Raji (cell line): ENCODE measurements around the gene TYROBP.
A peak's percentile ranks its signal among the peaks of the same experiment; 100 is the strongest.

Source experiments
- POLR2A ChIP-seq: IDR thresholded peaks from 2 replicates; pipeline ENCODE4 v1.6.1; 2011; ENCODE audit warnings: low read depth, low read length, control low read depth; ENCODE audit not compliant: insufficient read depth

The TYROBP gene

DNA sequence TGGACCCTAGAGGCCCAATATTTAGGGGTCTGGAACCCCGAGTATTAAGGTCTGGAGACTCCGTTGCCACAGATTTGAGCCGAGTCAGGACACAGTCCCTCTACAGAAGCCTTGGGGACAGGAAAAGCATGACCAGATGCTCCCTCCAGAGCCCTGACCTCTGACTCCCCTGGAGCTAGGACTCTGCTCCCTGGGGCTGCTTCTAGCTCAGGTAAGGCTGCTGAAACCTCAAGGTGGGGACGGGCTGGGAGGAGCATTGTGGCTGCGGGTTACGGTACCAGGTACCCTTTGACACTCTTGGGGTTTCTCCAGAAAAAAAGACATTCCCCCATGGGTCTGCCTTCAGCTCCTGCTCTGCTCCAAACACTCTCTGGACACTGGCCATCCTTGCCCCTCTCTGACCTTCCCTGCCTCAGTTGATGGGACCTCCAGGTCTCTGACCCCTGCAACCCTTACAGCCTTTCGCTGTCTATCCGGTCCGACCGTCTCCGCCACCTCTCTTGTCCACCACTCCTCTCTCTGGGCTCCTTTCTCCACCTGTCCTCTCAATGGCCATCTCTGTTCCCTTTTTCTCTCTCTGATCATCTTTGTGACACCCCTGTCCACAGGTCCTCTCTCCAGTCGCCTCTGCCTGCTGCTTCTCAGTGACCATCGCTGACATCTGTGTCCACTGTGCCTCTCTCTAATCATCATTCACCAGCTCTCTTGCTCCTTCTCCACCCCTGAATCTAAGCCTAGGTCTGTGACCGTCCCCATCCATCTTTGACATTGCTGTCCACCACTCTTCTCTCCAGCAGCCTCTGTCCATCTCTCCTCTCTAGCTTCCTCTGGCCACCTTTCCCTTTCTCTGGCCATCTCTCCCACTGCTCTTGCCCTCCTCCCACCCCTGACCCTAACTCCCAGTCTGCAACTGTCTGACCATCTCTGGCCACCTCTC, 29.5 kb upstream of the TYROBP start:
- no peak for TF ChIP-seq POLR2A

DNA sequence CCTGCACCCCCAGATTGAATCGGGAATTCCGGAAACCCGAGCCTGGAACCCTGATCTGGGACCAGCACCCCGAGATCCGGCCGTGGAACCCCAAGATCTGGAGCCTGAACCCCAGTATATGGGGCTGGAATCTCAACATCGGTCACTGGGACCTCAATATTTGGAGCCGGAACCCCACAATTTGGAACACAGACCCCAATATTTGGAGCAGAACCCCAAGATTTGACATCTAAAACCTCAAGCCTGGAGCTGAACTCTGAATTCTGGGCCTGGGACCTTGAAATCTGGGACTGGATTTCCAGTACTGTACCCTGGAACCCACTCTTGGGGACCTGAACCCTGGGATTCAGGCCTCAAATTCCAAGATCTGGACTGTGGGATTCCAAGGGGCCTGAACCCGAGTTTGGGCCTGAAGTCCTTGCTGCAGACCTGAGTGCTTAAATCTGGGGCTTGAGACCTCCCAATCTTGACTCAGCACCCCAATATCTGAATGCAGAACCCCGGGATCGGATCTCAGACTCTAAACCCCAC, 28.7 kb upstream of the TYROBP start:
- no peak for TF ChIP-seq POLR2A

DNA sequence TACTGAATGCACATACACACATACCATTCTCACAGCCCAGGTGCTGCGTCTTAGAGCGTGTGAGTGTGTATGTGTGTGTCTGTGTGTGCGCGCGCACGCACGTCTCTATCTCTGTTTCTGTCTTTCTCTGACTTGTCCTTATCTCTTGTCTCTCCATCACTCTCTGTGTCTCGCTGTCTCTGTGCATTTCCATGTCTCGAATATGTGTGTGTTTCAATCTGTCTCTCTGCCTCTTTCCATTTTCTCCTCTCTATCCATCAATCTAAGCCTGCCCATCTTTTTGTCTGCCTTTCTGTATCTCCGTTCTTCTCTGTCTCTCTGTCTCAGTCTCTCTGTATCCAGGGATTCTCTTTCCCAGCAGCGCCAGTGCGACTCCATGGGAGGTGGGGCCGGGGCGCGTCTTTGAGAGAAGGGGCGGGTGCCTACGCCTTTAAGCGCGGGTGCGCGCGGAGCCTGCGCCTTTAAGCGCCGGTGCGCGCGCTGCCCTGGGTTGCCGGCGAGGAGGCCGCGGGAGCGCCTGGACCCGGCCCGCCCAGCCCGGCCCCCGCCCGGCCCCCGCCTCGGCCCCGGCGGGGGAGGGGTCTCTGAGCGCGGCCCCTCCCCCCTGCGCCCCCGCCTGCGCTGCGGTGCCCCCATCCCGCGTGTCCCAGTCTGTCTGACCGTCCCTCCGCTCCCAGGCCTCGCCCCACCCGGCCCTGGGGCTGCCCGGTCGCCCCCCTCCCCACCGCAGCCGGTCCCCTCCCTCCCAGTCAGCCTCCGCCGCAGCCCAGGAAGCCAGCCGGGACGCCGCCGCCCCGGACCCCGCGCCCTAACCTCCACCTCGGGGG, 28.0 kb upstream of the TYROBP start, which contains the start of gene LRFN3:
TSS of gene LRFN3 (plus strand) at position 464 of the 827 bp plus-strand sequence. CDS start 3,052 bp downstream, outside the sequence.
- TF ChIP-seq POLR2A = no peak

DNA sequence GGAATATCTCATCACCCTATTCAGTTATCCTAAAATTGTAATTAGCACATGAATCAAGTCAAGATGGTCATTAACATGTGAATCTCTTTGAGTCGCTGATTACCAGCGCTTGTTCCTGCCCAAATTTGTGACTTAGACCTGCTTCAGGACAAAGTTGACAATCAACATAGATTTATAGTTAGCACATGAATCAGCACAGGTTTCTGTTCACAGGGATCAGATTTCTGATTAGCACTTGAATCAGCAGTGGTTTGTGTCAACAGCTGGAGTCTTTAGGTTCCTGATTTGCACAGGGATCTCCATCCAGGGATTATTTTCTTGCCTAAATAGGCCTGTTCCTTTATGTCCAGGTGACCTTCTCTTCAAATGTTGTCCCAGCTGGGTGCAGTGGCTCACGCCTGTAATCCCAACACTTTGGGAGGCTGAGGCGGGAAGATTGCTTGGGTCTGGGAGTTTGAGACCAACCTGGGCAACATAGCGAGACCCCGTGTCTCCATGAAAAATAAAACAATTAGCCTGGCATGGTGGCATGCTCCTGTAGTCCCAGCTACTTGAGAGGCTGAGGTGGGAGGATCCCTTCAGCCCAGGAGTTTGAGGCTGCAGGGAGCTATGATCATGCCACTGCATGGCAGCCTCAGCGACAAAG, 24.3 kb upstream of the TYROBP start:
- no peak for TF ChIP-seq POLR2A

DNA sequence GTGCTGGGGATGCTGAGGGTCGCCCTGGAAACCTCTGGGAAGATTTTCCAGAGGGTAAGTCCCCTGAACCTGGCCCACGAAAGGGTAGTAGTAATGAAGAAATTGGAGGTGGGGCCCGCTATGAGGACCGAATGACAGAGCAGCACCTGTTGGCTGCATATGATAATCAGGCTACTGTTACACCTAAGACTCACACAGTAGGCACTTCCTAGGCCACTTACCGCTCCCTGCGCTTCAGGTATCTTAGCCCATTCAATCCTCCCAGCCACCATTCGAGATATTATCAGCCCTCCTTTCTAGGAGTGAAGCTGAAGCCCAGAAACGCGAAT, 23.7 kb upstream of the TYROBP start:
- TF ChIP-seq POLR2A = no peak

DNA sequence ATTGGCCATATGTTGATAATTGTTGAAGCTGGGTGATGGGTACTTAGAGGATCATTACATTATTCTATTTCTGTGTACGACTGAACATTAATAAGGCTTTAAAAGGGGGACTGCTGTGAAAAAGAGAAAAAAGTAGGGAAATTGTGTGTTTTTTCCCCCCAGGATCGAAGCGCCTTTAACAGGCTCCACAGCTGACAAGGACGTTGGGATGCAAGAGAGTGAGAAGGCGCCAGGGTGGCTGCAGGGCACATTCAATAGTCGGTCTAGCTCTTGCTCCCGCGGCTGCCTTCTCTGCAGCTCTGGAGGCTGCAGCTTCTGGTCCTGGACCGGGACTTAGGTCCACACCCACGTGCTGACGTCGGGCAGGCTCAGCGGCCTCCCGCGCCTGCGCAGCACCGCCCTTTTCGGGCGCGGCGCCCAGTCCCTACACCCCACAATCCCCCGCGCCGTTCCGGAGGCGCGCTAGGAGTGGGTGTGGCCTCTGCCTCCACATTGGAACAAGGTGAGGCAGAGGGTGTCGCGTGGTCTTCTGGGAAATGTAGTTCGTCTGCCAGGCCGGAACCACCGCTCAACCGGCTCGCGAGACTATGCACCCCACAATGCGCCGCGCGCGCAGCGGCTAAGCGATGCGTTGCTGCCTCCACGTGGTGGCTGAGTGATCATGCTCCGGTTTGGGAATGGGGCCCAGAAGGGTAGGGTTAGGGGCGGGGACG, 23.2 kb upstream of the TYROBP start:
- TF ChIP-seq POLR2A = peak; percentile 100

DNA sequence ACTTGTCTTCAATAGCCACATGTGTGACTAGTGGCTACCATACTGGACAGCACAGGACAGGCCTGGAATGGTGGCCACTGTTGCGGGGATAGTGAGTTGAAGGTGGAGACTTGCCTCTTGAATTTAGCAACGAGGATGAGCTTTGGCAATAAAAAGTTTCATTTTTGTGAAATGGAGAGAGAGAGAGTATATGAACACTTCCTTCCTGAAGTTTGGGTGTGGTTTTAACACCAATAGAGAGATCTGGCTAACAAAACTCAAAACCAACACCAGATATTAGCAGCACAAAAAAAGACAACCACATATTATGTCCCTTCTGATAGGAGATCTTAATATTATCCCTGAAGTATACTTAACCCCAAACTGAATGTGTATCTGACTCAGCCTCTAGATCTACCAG, 21.8 kb upstream of the TYROBP start:
- TF ChIP-seq POLR2A = no peak

DNA sequence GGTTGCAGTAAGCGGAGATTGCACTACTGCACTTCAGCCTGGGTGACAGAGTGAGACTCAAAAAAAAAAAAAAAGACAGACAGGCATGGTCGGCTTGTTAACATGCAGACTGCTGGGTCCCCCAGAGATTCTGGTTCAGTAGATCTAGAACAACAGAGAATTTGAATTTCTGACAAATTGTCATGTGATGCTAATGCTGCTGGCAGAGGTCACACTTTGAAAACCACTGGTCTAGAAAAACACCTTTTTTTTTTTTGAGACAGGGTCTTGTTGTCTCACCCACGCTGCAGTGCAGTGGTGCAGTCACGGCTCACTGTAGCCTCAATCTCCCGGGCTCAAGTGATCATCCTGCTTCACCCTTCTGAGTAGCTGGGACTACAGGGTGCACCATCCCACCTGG, 20.4 kb upstream of the TYROBP start:
- no peak for TF ChIP-seq POLR2A

DNA sequence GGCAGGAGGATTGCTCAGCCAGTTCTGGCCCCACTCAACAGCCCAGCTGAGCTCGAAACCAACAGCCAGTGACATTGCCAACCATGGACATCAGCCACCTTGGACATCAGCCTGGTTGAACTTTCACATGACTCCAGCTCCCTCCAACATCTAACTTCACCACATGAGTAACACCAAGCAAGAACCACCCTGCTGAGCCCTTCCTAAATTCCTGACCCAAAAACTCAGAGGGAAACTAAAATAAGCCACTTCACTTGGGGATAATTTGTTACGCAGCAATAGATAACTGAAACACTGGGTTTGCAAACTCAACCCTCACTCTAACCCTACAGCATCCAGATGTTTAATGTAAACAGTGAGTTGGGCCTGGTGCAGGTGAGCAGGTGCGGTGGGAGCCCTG, 17.4 kb upstream of the TYROBP start:
- no peak for TF ChIP-seq POLR2A

DNA sequence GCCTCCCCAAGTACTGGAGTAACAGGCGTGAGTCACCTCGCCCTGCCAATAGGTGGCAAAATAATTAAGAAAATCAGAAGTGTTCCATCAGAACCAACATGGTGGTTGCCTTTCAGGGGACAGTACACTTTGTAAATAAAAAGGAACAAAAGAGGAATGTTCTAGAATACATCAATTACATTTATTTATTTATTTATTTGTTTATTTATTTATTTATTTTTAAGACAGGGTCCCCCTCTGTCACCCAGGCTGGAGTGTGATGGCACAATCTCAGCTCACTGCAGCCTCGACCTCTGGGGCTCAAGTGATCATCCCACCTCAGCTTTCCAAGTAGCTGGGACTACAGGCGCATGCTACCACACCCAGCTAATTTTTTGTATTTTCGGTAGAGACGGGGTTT, 12.9 kb upstream of the TYROBP start:
- no peak for TF ChIP-seq POLR2A

DNA sequence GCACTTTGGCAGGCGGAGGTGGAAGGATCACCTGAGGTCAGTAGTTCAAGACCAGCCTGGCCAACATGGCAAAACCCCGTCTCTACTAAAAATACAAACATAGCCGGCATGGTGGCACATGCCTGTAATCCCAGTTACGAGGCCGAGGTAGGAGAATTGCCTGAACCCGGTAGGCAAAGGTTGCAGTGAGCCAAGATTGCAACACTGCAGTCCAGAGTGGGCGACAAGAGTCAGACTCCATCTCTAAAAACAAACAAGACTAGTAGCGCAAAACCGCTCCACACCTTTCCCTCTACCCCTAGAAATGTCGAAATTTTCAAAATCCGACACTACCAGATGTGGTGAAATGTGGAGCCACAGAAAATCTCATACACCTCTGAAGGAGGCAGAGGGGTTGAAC, 11.2 kb upstream of the TYROBP start:
- no peak for TF ChIP-seq POLR2A

DNA sequence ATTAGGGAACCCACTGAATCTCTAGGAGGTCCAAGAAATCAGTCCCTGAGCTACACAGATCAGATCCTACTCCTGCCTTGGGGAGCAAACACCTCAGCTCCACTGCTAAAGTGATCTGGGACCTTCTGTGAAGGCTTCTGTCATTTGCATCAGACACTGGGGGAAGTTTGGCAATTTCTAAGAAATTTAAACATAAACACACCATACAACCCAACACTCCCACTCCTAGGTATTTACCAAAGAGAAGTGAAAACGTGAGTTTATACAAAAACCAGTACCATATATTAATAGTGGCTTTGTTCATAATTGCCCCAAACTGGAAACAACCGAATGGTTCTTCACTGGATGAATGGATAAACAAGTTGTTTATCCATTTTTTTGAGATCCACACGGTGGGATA, 7.3 kb upstream of the TYROBP start:
- TF ChIP-seq POLR2A = no peak

DNA sequence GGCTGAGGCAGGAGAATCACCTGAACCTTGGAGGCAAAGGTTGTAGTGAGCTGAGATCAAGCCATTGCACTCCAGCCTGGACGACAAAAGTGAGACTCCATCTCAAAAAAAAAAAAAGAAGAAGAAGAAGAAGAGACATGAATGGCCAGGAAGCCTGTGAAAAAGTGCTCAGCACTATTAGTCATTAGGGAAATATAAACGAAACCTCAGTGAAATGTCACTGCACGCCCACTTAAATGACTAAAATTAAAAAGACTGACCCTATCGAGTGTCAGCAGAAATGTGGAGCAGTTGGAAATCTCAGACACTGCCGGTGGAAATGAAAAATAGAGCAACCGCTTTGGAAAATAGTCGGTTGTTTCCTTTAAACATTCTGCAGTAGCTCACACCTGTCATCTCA, 5.5 kb upstream of the TYROBP start:
- TF ChIP-seq POLR2A = no peak

DNA sequence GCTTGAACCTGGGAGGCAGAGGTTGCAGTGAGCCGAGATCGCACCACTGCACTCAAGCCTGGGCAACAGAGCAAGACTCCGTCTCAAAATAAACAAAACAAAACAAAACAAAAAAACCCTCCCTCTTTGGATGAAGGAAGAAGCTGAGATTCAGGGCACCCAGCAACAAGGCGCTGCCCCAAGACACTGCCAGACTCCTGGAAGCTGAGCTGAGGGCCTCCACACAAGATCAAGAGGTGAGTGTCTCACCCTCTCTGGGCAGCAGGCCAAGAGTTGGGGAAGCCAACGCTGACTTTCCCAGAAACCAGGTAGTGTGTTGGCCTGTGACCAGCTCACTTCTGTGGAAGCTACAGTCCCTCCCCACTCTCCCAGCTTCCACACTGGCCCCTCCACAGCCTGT, 3.7 kb upstream of the TYROBP start:
- TF ChIP-seq POLR2A = no peak

DNA sequence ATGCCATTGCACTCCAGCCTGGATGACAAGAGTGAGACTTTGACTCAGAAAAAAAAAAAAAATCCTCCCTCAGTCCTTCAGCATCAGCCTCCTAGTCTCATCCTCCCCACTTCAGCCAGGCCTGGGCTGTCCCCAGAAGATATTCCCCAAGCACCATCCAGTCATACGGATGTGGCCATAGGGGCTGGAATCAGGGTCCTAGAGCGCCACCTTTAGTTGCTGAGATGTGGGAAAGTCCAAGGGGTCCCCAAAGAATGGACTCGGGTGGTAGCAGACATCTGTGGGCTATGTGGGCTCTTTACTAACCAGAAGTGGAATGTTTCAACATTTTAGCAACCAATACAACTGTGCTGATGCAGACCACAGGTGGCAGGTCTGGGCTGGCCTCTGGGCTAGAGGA, 3.1 kb upstream of the TYROBP start:
- no peak for TF ChIP-seq POLR2A
